H1 (cell line): ENCODE measurements around the gene PPP1R13B. TPM values are rescaled to one million over a fixed set of nuclear protein-coding genes. Genes with fewer than 3 reads are reported as not detected.

Experiments
- TAF7 ChIP-seq: optimal IDR thresholded peaks from 2 replicates; pipeline ENCODE3; 2011; ENCODE audit warnings: low read depth, mild to moderate bottlenecking, inconsistent platforms, low read length, moderate library complexity, borderline replicate concordance
- polyA plus RNA-seq, 7 experiments: library from polyadenylated mRNA; depleted of rRNA in 3 of 7; stranded (reverse) in 5 of 7; unstranded in 2 of 7; fragments of >200 nt in 5 of 7; fragments of 200-250 nt in 2 of 7; gene quantifications; 1 replicate in 5 of 7; 2 replicates in 1 of 7; 4 replicates in 1 of 7; pipeline versions ENCODE4 v1.2.1 to v1.2.3, GENCODE V29; 2011 to 2013; ENCODE audit warnings: missing spikeins in 2 of 7, mixed read lengths in 2 of 7
- total RNA-seq: library from RNA; stranded (reverse); fragmentation: NEBNext Ultra II Directional; extraction: Animal tissue kit (Norgen Biotek cat#: 25700); gene quantifications from 2 replicates; pipeline ENCODE4 v1.2.1, GENCODE V29; 2021

The PPP1R13B gene
- total and polyA plus RNA-seq, 2 of the 8 experiments (the other 6 are each of a cell fraction or from before 2014, with no cell fraction given) = 2.6 to 8.9 TPM

DNA sequence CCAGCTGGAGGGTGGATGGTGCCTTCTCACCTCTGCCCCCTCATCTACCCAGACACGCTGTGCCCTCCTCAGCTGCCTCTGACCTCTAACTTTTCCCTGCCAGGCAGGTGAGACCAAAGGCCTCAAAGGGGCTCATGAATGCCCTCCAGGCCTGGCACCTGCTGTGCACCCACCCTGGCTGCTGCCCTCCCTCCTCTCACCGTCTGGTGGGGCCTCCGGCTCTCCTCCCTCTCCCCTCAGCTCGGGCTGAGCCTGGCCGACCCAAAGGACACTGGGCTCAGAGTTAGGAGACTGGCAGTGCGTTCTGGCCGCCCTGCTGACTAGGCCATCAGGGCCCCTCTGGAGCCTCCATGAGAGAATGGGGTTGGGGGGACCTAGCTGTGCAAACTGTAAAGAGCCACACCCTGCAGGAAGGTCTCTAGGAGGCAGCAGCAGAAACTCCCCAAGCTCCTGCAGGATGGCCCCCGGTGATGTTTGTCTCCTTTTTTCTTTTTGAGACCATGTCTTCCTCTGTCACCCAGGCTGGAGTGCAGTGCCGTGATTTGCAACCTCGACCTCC lies 40.3 kb upstream of the PPP1R13B start (continued):
- no peak for TF ChIP-seq TAF7
